B cell (primary cell): ENCODE measurements around the gene DVL1. TPM values are rescaled to one million over a fixed set of nuclear protein-coding genes. Genes with fewer than 3 reads are reported as not detected.

Source experiments
- ATAC-seq: fragments of 200-7000 bp; cut with Tn5 transposase; one replicate; pipeline ENCODE4 v1.10.0; 2021; ENCODE audit warnings: low read depth, mild to moderate bottlenecking, moderate number of reproducible peaks, moderate library complexity
- CTCF ChIA-PET: fragments of 350-600 bp; sonication (Branson Sonifier 250); formaldehyde crosslinking; loops from one replicate; lab custom pipeline; 2021; ENCODE audit warnings: antibody characterized with exemption, inconsistent platforms; lab: Charles Lee
- POLR2A ChIA-PET: fragments of 350-600 bp; sonication (Branson Sonifier 250); formaldehyde crosslinking; loops from one replicate; lab custom pipeline; 2021; ENCODE audit warnings: antibody characterized with exemption; lab: Charles Lee
- DNase-seq: peaks from one replicate; pipeline ENCODE4 v3.0.0; 2013
- H2AFZ ChIP-seq: 2 replicates; pipeline ENCODE4 v1.6.1; 2012; ENCODE audit warnings: mild to moderate bottlenecking, low read depth, low read length; ENCODE audit not compliant: insufficient read depth, poor library complexity, severe bottlenecking
- H3K27ac ChIP-seq, 2 donors: 1 replicate in 1 of 2; 2 replicates in 1 of 2; pipeline ENCODE4 v1.5.1; 2012 to 2013; ENCODE audit warnings: low read length in 2 of 2, mild to moderate bottlenecking in 2 of 2, moderate library complexity in 1 of 2
- H3K27me3 ChIP-seq, 4 experiments: fragments of 200-600 bp in 1 of 4; sonication (generic) in 1 of 4; replicated peaks in 1 of 4; 1 replicate in 2 of 4; 2 replicates in 2 of 4; pipeline versions ENCODE4 v1.6.1 to v1.7.0; 2013 to 2016; ENCODE audit warnings: low read length in 3 of 4, mild to moderate bottlenecking in 2 of 4, mixed read lengths in 1 of 4, moderate library complexity in 1 of 4; ENCODE audit not compliant: insufficient read depth in 4 of 4, control insufficient read depth in 3 of 4; ENCODE audit errors: control extremely low read depth in 1 of 4
- H3K36me3 ChIP-seq, 2 experiments: replicated peaks in 1 of 2; 1 replicate in 1 of 2; 2 replicates in 1 of 2; pipeline versions ENCODE4 v1.6.1 to v1.7.1; 2013; ENCODE audit warnings: low read length in 1 of 2; ENCODE audit not compliant: insufficient read depth in 2 of 2, control insufficient read depth in 1 of 2; ENCODE audit errors: control extremely low read depth in 1 of 2, extremely low read depth in 1 of 2
- H3K4me1 ChIP-seq, 2 donors: fragments of 200-600 bp in 1 of 2; sonication (generic) in 1 of 2; 1 replicate in 1 of 2; 2 replicates in 1 of 2; pipeline versions ENCODE4 v1.5.1 to v1.6.1; 2013 to 2017; ENCODE audit warnings: low read length in 2 of 2; ENCODE audit not compliant: control insufficient read depth in 2 of 2, insufficient read depth in 2 of 2
- H3K4me2 ChIP-seq: replicated peaks from 2 replicates; pipeline ENCODE3; 2012; ENCODE audit warnings: mild to moderate bottlenecking, low read depth, low read length; ENCODE audit not compliant: poor library complexity, severe bottlenecking
- H3K4me3 ChIP-seq, 5 experiments: fragments of 200-600 bp in 1 of 5; sonication (generic) in 1 of 5; 1 replicate in 3 of 5; 2 replicates in 2 of 5; pipeline versions ENCODE4 v1.5.1 to v1.7.0; 2011 to 2016; ENCODE audit warnings: low read length in 4 of 5, mild to moderate bottlenecking in 4 of 5, low read depth in 2 of 5, control low read depth in 1 of 5, moderate library complexity in 1 of 5; ENCODE audit not compliant: insufficient read depth in 1 of 5; ENCODE audit errors: control extremely low read depth in 1 of 5, extremely low read depth in 1 of 5
- H3K79me2 ChIP-seq: fragments of 200-600 bp; sonication (generic); one replicate; pipeline ENCODE4 v1.6.0; 2016; ENCODE audit warnings: low read length; ENCODE audit not compliant: control insufficient read depth, insufficient read depth
- H3K9ac ChIP-seq: fragments of 200-600 bp; sonication (generic); 2 replicates; pipeline ENCODE4 v1.6.1; 2017; ENCODE audit warnings: mild to moderate bottlenecking, low read length, moderate library complexity
- H3K9me3 ChIP-seq, 3 donors: one replicate each; pipeline versions ENCODE4 v1.6.1 to v1.7.1; 2013; ENCODE audit warnings: low read length in 2 of 3; ENCODE audit not compliant: control insufficient read depth in 2 of 3, insufficient read depth in 1 of 3; ENCODE audit errors: control extremely low read depth in 1 of 3
- H4K20me1 ChIP-seq: 2 replicates; pipeline ENCODE4 v1.6.0; 2012; ENCODE audit warnings: mild to moderate bottlenecking, low read length; ENCODE audit not compliant: insufficient read depth, control insufficient read depth, poor library complexity, severe bottlenecking
- H3K27ac Mint-ChIP-seq: one replicate; pipeline ENCODE4 v1.8.0; 2021; ENCODE audit warnings: mixed read lengths
- H3K27me3 Mint-ChIP-seq: one replicate; pipeline ENCODE4 v1.8.0; 2021; ENCODE audit warnings: mixed read lengths
- H3K4me1 Mint-ChIP-seq: one replicate; pipeline ENCODE4 v1.8.0; 2021; ENCODE audit warnings: mixed read lengths
- H3K4me3 Mint-ChIP-seq: one replicate; pipeline ENCODE4 v1.8.0; 2021; ENCODE audit warnings: mixed read lengths
- H3K9me3 Mint-ChIP-seq: one replicate; pipeline ENCODE4 v1.8.0; 2022; ENCODE audit warnings: mixed read lengths; ENCODE audit not compliant: insufficient read depth
- EZH2 ChIP-seq: IDR thresholded peaks from 2 replicates; pipeline ENCODE4 v1.6.1; 2012; ENCODE audit warnings: borderline replicate concordance, low read depth, mild to moderate bottlenecking, moderate library complexity, low read length; ENCODE audit not compliant: insufficient read depth, poor library complexity, severe bottlenecking
- WGBS: methylation state at CpG from one replicate; pipeline ENCODE4 v1.1.5; 2013; ENCODE audit warnings: missing lambda C conversion rate; ENCODE audit not compliant: insufficient coverage; 5-methylcytosine and 5-hydroxymethylcytosine counted together
- intact Hi-C: fragments of 100-400 bp; cut with micrococcal nuclease; formaldehyde crosslinking; loops from one replicate; pipeline ENCODE4 v1.10.0; 2022
- polyA plus RNA-seq: library from polyadenylated mRNA; depleted of rRNA; stranded (reverse); fragments of >200 nt; gene quantifications from 2 replicates; pipeline ENCODE4 v1.2.3, GENCODE V29; 2012
- total RNA-seq, 2 donors: library from RNA; stranded (reverse); fragments of 120-200 nt in 1 of 2; gene quantifications; 1 replicate in 1 of 2; 2 replicates in 1 of 2; pipeline versions ENCODE4 v1.2.3 to v1.2.4, GENCODE V29; 2013 to 2022
- TF ChIP-seq, protein P1 (sequence below): fragments of 200-600 bp; IDR thresholded peaks from one replicate; pipeline ENCODE4 v1.8.0; 2022; ENCODE audit warnings: antibody characterized with exemption, mild to moderate bottlenecking

DVL1 gene
- total and polyA plus RNA-seq, 2 donors (not counting 1 experiment from before 2014, with no cell fraction given): 46.1 to 53.5 TPM

DNA sequence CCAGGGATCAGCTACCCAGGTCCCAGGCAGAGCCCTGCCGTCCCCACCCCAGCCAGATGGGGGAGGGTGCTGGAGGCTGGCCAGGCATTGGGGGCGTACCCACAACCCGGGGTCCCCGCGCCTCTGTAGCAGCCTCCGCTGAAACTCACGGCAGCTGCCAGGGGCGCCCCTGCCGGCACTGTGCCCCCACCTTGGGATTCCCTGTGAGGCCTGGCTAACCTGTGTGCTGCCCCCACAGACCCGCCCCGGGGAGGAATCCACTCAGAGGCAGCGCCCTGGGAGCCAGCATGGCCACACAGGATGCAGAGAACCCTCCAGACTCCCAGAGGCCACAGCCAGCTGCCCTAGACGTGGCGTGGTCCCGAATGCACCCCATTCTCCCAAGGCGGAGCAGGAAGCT is 3.8 kb downstream of the DVL1 start:
- H3K4me2 ChIP-seq: no peak overlapping the region
- no peak for TF ChIP-seq EZH2
- TF ChIP-seq, protein P1, sequence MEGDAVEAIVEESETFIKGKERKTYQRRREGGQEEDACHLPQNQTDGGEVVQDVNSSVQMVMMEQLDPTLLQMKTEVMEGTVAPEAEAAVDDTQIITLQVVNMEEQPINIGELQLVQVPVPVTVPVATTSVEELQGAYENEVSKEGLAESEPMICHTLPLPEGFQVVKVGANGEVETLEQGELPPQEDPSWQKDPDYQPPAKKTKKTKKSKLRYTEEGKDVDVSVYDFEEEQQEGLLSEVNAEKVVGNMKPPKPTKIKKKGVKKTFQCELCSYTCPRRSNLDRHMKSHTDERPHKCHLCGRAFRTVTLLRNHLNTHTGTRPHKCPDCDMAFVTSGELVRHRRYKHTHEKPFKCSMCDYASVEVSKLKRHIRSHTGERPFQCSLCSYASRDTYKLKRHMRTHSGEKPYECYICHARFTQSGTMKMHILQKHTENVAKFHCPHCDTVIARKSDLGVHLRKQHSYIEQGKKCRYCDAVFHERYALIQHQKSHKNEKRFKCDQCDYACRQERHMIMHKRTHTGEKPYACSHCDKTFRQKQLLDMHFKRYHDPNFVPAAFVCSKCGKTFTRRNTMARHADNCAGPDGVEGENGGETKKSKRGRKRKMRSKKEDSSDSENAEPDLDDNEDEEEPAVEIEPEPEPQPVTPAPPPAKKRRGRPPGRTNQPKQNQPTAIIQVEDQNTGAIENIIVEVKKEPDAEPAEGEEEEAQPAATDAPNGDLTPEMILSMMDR: no peak
- 95% methylated on average over 16 of the region's 16 CpGs for WGBS
- peaks cover 41% of the 10 kb centered on the region for H4K20me1 ChIP-seq
- intact Hi-C loops: no loop called here
- H2AFZ ChIP-seq: no peak overlapping the region
- H3K9me3 Mint-ChIP-seq: no peaks in the 10 kb centered on the region
- CTCF ChIA-PET: no interaction called here
- H3K9ac ChIP-seq: no peak overlapping the region
- H3K27ac ChIP-seq: no peak overlapping the region
- no peak overlapping the region for H3K4me3 ChIP-seq
- H3K4me1 Mint-ChIP-seq: peaks cover 15% of the 10 kb centered on the region
- H3K79me2 ChIP-seq: peaks cover 34% of the 10 kb centered on the region
- H3K4me3 Mint-ChIP-seq: no peak overlapping the region
- H3K27me3 Mint-ChIP-seq: no peaks in the 10 kb centered on the region
- H3K4me1 ChIP-seq: peaks cover 6 to 13% of the 10 kb centered on the region in 2 donors
- POLR2A ChIA-PET: no interaction called here
- DNase-seq: no peak
- peaks cover 0 to under 1% of the 10 kb centered on the region in 2 experiments for H3K36me3 ChIP-seq
- no peak overlapping the region for H3K27ac Mint-ChIP-seq
- no peak for ATAC-seq
- H3K9me3 ChIP-seq: peaks cover 0 to 7% (median 0%) of the 10 kb centered on the region in 3 donors
- H3K27me3 ChIP-seq: no peaks in the 10 kb centered on the region

DNA sequence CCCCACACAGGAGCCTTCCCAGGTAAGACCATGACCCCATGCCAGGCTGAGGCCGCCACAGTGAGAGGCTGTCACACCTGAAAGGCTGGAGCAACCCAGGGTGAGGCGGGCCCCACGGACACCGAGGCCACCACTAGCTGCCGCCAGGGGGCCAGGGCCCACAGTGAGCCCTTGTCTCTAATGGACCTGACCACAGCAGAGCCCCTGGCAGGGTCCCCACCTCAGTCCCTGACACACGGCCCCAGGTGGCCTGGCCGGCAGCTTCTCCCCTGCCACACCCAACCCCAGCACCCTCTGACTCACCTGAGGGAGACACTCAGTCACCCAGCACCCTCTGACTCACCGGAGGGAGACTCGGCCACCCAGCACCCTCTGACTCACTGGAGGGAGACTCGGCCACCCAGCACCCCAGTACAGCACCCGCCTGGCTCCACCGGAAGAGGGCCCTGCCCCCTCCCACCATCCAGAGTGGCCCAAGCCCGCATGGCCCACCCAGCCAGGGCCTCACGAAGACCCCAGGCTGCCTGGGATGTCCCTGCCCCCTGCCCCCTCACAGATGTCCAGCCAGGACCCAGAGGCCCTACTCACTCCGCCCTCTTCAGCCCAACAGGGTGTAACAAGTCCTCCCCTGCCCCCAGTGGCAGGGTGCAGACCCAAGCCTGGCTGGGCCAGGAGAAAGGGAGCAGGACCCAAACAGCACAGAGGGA is 4.4 kb downstream of the DVL1 start:
- peaks cover 41% of the 10 kb centered on the region for H4K20me1 ChIP-seq
- 83% methylated on average over 14 of the region's 15 CpGs for WGBS
- no peaks in the 10 kb centered on the region for H3K27me3 ChIP-seq
- Mint-ChIP-seq H3K4me1 (peaks cover 15% of the 10 kb centered on the region), H3K9me3 (no peaks in the 10 kb centered on the region), H3K27ac (no peak overlapping the region), H3K27me3 (no peaks in the 10 kb centered on the region), H3K4me3 (no peak overlapping the region)
- H3K79me2 ChIP-seq: peaks cover 34% of the 10 kb centered on the region
- ChIA-PET CTCF (interaction anchor here (0.6 kb wide), 1 partner anchor 337 kb away, joined by 4 read pairs; no protein-coding TSS in a partner anchor), POLR2A (no interaction called here)
- no peak overlapping the region for H2AFZ ChIP-seq
- H3K4me1 ChIP-seq: peaks cover 6 to 13% of the 10 kb centered on the region in 2 donors
- DNase-seq (no peak), ATAC-seq (no peak)
- H3K36me3 ChIP-seq: peaks cover 0 to 4% of the 10 kb centered on the region in 2 experiments
- H3K9me3 ChIP-seq: peaks cover 0 to 7% (median 0%) of the 10 kb centered on the region in 3 donors
- H3K4me3 ChIP-seq: no peak overlapping the region
- no peak overlapping the region for H3K27ac ChIP-seq
- intact Hi-C loops: no loop called here
- no peak overlapping the region for H3K9ac ChIP-seq
- no peak overlapping the region for H3K4me2 ChIP-seq
- TF ChIP-seq, protein P1: no peak
- no peak for TF ChIP-seq EZH2
